Adrenal gland (tissue), 5 donors: Measurements from ENCODE around the gene PRIM2.
"Not testable (repeated sequence)": the region's sequence is repeated elsewhere in the genome, so short reads cannot be mapped to it uniquely, and the experiment has no call there.

Experiments used
- POLR2A ChIP-seq, 2 donors: fragments of 450-650 bp; IDR thresholded peaks; one replicate each; pipeline ENCODE4 v1.6.1; 2017; ENCODE audit warnings: antibody characterized with exemption in 2 of 2, mild to moderate bottlenecking in 2 of 2, moderate library complexity in 1 of 2
- TF ChIP-seq, protein P1 (sequence below), 6 experiments: fragments of 450-650 bp in 4 of 6; fragments of 200-600 bp in 2 of 6; sonication (generic) in 1 of 6; IDR thresholded peaks; 1 replicate in 5 of 6; 2 replicates in 1 of 6; pipeline versions ENCODE4 v1.5.1 to v1.8.0; 2016 to 2021; ENCODE audit warnings: antibody characterized with exemption in 6 of 6, mild to moderate bottlenecking in 2 of 6, moderate library complexity in 1 of 6
- donor health status: DM: no; HTN: no; CAD: no.

DNA sequence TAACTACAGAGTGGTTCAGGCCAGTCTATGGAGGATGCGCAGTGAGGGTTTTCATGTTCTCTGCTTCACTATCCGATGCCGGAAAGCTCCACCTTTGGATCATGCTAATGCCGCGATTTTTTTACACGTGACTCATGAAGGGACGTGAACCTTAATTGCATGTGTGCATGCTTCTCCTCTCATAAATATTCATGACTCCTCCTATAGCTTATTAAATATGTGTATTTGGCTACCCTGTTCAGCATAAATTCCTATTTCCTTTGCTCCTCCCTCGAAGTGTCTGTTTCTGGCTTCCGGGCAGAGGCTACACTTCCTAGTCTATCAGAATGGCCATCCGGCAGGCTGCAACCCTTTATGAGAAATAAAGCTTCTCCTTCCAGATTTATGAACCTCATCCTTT is 185.0 kb downstream of the PRIM2 start:
- TF ChIP-seq, protein P1, sequence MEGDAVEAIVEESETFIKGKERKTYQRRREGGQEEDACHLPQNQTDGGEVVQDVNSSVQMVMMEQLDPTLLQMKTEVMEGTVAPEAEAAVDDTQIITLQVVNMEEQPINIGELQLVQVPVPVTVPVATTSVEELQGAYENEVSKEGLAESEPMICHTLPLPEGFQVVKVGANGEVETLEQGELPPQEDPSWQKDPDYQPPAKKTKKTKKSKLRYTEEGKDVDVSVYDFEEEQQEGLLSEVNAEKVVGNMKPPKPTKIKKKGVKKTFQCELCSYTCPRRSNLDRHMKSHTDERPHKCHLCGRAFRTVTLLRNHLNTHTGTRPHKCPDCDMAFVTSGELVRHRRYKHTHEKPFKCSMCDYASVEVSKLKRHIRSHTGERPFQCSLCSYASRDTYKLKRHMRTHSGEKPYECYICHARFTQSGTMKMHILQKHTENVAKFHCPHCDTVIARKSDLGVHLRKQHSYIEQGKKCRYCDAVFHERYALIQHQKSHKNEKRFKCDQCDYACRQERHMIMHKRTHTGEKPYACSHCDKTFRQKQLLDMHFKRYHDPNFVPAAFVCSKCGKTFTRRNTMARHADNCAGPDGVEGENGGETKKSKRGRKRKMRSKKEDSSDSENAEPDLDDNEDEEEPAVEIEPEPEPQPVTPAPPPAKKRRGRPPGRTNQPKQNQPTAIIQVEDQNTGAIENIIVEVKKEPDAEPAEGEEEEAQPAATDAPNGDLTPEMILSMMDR (IDR thresholded peaks at IDR 0.05): not testable (repeated sequence)
- TF ChIP-seq POLR2A (IDR thresholded peaks at IDR 0.05): not testable (repeated sequence)
